Activated B cell treated with CpG ODN at 0.5 μM for 24 hours (primary cell): ENCODE results near the gene TBC1D22A. TPM values are rescaled to one million over a fixed set of nuclear protein-coding genes. Genes with fewer than 3 reads are reported as not detected.

Source experiments
- ATAC-seq: fragments of 200-7000 bp; cut with Tn5 transposase; one replicate; pipeline ENCODE4 v1.10.0; 2021; ENCODE audit warnings: low read depth, mild to moderate bottlenecking, moderate library complexity
- CTCF ChIA-PET: fragments of 350-600 bp; sonication (Branson Sonifier 250); formaldehyde crosslinking; loops from one replicate; lab custom pipeline; 2021; ENCODE audit warnings: antibody characterized with exemption; lab: Charles Lee
- POLR2A ChIA-PET: fragments of 350-600 bp; sonication (Branson Sonifier 250); formaldehyde crosslinking; loops from one replicate; lab custom pipeline; 2021; ENCODE audit warnings: antibody characterized with exemption; lab: Charles Lee
- DNase-seq: peaks from one replicate; pipeline ENCODE4 v3.0.0; 2022
- H3K27ac Mint-ChIP-seq: one replicate; pipeline ENCODE4 v1.8.0; 2020; ENCODE audit warnings: mixed read lengths
- H3K27me3 Mint-ChIP-seq: one replicate; pipeline ENCODE4 v1.8.0; 2021; ENCODE audit warnings: mixed read lengths
- H3K36me3 Mint-ChIP-seq: one replicate; pipeline ENCODE4 v1.8.0; 2021; ENCODE audit warnings: low read depth, mixed read lengths
- H3K4me1 Mint-ChIP-seq: one replicate; pipeline ENCODE4 v1.8.0; 2021; ENCODE audit warnings: mixed read lengths
- H3K4me3 Mint-ChIP-seq: one replicate; pipeline ENCODE4 v1.8.0; 2020; ENCODE audit warnings: mild to moderate bottlenecking, mixed read lengths
- H3K9me3 Mint-ChIP-seq: one replicate; pipeline ENCODE4 v1.8.0; 2020; ENCODE audit warnings: mixed read lengths
- CTCF ChIP-seq: fragments of 200-600 bp; IDR thresholded peaks from one replicate; pipeline ENCODE4 v1.8.0; 2022; ENCODE audit warnings: antibody characterized with exemption, mild to moderate bottlenecking
- intact Hi-C: fragments of 100-400 bp; cut with micrococcal nuclease; formaldehyde crosslinking; loops from one replicate; pipeline ENCODE4 v1.15.1; 2024
- total RNA-seq: library from RNA; stranded (reverse); gene quantifications from 2 replicates; pipeline ENCODE4 v1.2.3, GENCODE V29; 2022

Gene TBC1D22A
- total RNA-seq, 1 donor from 2014 or later: 85.9 TPM

- CTCF ChIA-PET: no interaction called here
- no peak for TF ChIP-seq CTCF
- intact Hi-C loops: no loop called here
- ATAC-seq: no peak
- H3K27ac Mint-ChIP-seq: no peak overlapping the region
- H3K27me3 Mint-ChIP-seq: no peaks in the 10 kb centered on the region
- POLR2A ChIA-PET: no interaction called here
- peaks cover 15% of the 10 kb centered on the region for H3K9me3 Mint-ChIP-seq
- H3K4me3 Mint-ChIP-seq: no peak overlapping the region
- H3K4me1 Mint-ChIP-seq: peaks cover 2% of the 10 kb centered on the region
- no peak for DNase-seq
- peaks cover 51% of the 10 kb centered on the region for H3K36me3 Mint-ChIP-seq
Observed at GRCh38 chr22:47074105-47074504, 311.7 kb downstream of the TBC1D22A start.

GRCh38 chr22:47075568-47075967 lies 313.1 kb downstream of the TBC1D22A start:
- intact Hi-C loops: no loop called here
- CTCF ChIA-PET: no interaction called here
- ATAC-seq (no peak), DNase-seq (no peak)
- Mint-ChIP-seq H3K27ac (no peak overlapping the region), H3K4me1 (peaks cover 2% of the 10 kb centered on the region), H3K36me3 (peaks cover 51% of the 10 kb centered on the region), H3K27me3 (no peaks in the 10 kb centered on the region), H3K4me3 (no peak overlapping the region), H3K9me3 (peaks cover 15% of the 10 kb centered on the region)
- no peak for TF ChIP-seq CTCF
- POLR2A ChIA-PET: no interaction called here

- CTCF ChIA-PET: no interaction called here
- no peaks in the 10 kb centered on the region for H3K27me3 Mint-ChIP-seq
Observed at GRCh38 chr22:47076758-47077157, 314.3 kb downstream of the TBC1D22A start.

GRCh38 chr22:47080100-47080499 lies 317.6 kb downstream of the TBC1D22A start:
- Mint-ChIP-seq H3K27me3 (no peaks in the 10 kb centered on the region), H3K36me3 (peaks cover 43% of the 10 kb centered on the region), H3K9me3 (peaks cover 9% of the 10 kb centered on the region), H3K27ac (no peak overlapping the region), H3K4me1 (no peaks in the 10 kb centered on the region), H3K4me3 (no peak overlapping the region)
- intact Hi-C loops: no loop called here
- ChIA-PET CTCF (no interaction called here), POLR2A (no interaction called here)
- TF ChIP-seq CTCF: no peak
- ATAC-seq (no peak), DNase-seq (no peak)

More at GRCh38 chr22:47076758-47077157, 314.3 kb downstream of the TBC1D22A start:
- POLR2A ChIA-PET: no interaction called here
- Mint-ChIP-seq H3K27ac (no peak overlapping the region), H3K36me3 (peaks cover 51% of the 10 kb centered on the region), H3K9me3 (peaks cover 15% of the 10 kb centered on the region), H3K4me3 (no peak overlapping the region), H3K4me1 (no peaks in the 10 kb centered on the region)
- no peak for DNase-seq
- TF ChIP-seq CTCF: no peak
- ATAC-seq: no peak
- intact Hi-C loops: no loop called here

- Mint-ChIP-seq H3K36me3 (peaks cover 37% of the 10 kb centered on the region), H3K27me3 (no peaks in the 10 kb centered on the region), H3K9me3 (no peaks in the 10 kb centered on the region), H3K4me1 (no peaks in the 10 kb centered on the region), H3K27ac (no peak overlapping the region), H3K4me3 (no peak overlapping the region)
- intact Hi-C loops: no loop called here
- ChIA-PET CTCF (no interaction called here), POLR2A (no interaction called here)
- ATAC-seq (no peak), DNase-seq (no peak)
- TF ChIP-seq CTCF: no peak
Observed at GRCh38 chr22:47082505-47082904, 320.1 kb downstream of the TBC1D22A start.
